K562 (cell line): ENCODE measurements around the gene RALGAPA2.

Experiments
- CTCF ChIP-seq, 3 experiments: IDR thresholded peaks in 2 of 3; conservative IDR thresholded peaks in 1 of 3; 2 replicates each; pipeline ENCODE4 v1.5.1; 2011 to 2012; ENCODE audit warnings: low read length in 3 of 3, mild to moderate bottlenecking in 3 of 3, control low read depth in 2 of 3, improper control_type of control experiment in 1 of 3, inconsistent platforms in 1 of 3, low read depth in 1 of 3, mixed read lengths in 1 of 3, moderate library complexity in 1 of 3; ENCODE audit not compliant: insufficient read depth in 2 of 3
- NCOA2 ChIP-seq, 2 experiments: fragments of 450-650 bp; IDR thresholded peaks; 2 replicates each; pipeline ENCODE4 v1.6.1; 2018; ENCODE audit warnings: mild to moderate bottlenecking in 2 of 2, moderate library complexity in 1 of 2; ENCODE audit not compliant: partially characterized antibody in 2 of 2
- NR2C2 ChIP-seq, 2 experiments: fragments of 200-800 bp in 1 of 2; sonication (Bioruptor generic) in 1 of 2; sonication (generic) in 1 of 2; formaldehyde crosslinking in 1 of 2; IDR thresholded peaks; 2 replicates each; pipeline versions ENCODE4 v1.6.1 to v1.8.0; 2016 to 2022; ENCODE audit warnings: mild to moderate bottlenecking in 1 of 2, missing compliant biosample characterization in 1 of 2, missing genetic modification characterization in 1 of 2, missing genetic modification reagents in 1 of 2
- SMARCA5 ChIP-seq: fragments of 450-650 bp; IDR thresholded peaks from 2 replicates; pipeline ENCODE4 v1.6.1; 2016
- STAG1 ChIP-seq: sonication (generic); formaldehyde crosslinking; IDR thresholded peaks from 2 replicates; pipeline ENCODE4 v1.5.0; 2020; ENCODE audit warnings: missing genetic modification reagents, borderline replicate concordance

- TF ChIP-seq STAG1, result no peak
- TF ChIP-seq NR2C2 (CRISPR knock-in tag; IDR thresholded peaks at IDR 0.05), result no peak
- no peak for TF ChIP-seq NR2C2 (tag; IDR thresholded peaks at IDR 0.05)
- no peak for TF ChIP-seq CTCF (IDR thresholded peaks at IDR 0.05 in 2 of 3, conservative IDR thresholded peaks at IDR 0.05 in 1 of 3; ENCODE audit: insufficient read depth in 2 of 3, low read depth in 1 of 3, low read length in 3 of 3)
- TF ChIP-seq SMARCA5, result no peak
- TF ChIP-seq NCOA2 (IDR thresholded peaks at IDR 0.05; ENCODE audit: partially characterized antibody in 2 of 2), result no peak
Measured at GRCh38 chr20:20417876-20418676, 294.4 kb downstream of the RALGAPA2 start.
